PC-3 (cell line): ENCODE data around the gene PLAGL2.

Source experiments
- CTCF ChIP-seq: fragments of 300-600 bp; sonication (generic); conservative IDR thresholded peaks from 2 replicates; pipeline ENCODE4 v1.5.1; 2017; ENCODE audit warnings: antibody characterized with exemption, low read depth, mild to moderate bottlenecking, low read length
- EZH2 ChIP-seq: fragments of 300-600 bp; sonication (generic); IDR thresholded peaks from one replicate; pipeline ENCODE4 v1.6.1; 2017; ENCODE audit warnings: antibody characterized with exemption, mild to moderate bottlenecking, low read length; ENCODE audit not compliant: unreplicated experiment
- EZH2phosphoT487 ChIP-seq: fragments of 300-600 bp; sonication (generic); IDR thresholded peaks from 2 replicates; pipeline ENCODE4 v1.6.1; 2018; ENCODE audit warnings: mild to moderate bottlenecking, antibody characterized with exemption, low read length, borderline replicate concordance

GRCh38 chr20:32216179-32217142, 8.9 kb upstream of the PLAGL2 start:
- TF ChIP-seq EZH2 (no peak), CTCF (no peak), EZH2phosphoT487 (no peak)
